ENCODE measurements around the gene BCOR.

Gene BCOR

DNA sequence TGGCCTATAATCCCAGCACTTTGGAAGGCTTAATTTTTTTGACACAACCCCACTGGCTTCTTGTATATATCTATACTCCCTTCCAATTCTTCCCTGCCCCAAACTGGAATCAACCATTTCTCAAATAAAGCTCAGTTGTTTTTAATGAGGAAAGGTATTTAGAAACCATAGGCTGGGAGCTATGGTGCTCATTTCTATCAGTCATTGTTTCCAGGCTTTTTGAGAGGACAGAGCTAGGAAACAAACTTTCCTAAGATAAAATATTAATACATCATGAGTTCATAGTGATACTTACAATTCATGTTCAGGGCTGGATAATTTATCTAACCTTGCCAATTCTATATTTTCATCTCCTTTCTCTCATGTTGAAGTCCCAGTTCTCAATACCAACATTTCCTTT, 50.3 kb downstream of the BCOR start:
- peaks cover 55% of the 10 kb centered on the region for H3K9me3 Mint-ChIP-seq
- peaks cover 73% of the 10 kb centered on the region for H3K36me3 Mint-ChIP-seq (ENCODE audit: low read depth)
- H3K27ac Mint-ChIP-seq, result no peak overlapping the region
- no peak overlapping the region for H3K4me3 Mint-ChIP-seq
- H3K4me1 Mint-ChIP-seq, result no peaks in the 10 kb centered on the region
- TF ChIP-seq, protein P1, sequence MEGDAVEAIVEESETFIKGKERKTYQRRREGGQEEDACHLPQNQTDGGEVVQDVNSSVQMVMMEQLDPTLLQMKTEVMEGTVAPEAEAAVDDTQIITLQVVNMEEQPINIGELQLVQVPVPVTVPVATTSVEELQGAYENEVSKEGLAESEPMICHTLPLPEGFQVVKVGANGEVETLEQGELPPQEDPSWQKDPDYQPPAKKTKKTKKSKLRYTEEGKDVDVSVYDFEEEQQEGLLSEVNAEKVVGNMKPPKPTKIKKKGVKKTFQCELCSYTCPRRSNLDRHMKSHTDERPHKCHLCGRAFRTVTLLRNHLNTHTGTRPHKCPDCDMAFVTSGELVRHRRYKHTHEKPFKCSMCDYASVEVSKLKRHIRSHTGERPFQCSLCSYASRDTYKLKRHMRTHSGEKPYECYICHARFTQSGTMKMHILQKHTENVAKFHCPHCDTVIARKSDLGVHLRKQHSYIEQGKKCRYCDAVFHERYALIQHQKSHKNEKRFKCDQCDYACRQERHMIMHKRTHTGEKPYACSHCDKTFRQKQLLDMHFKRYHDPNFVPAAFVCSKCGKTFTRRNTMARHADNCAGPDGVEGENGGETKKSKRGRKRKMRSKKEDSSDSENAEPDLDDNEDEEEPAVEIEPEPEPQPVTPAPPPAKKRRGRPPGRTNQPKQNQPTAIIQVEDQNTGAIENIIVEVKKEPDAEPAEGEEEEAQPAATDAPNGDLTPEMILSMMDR (IDR thresholded peaks at IDR 0.05; ENCODE audit: unreplicated experiment in 3 of 3), result no peak
- no peaks in the 10 kb centered on the region for H3K27me3 Mint-ChIP-seq (ENCODE audit: low read depth)

- H3K27me3 Mint-ChIP-seq (ENCODE audit: low read depth), result no peaks in the 10 kb centered on the region
- H3K4me1 Mint-ChIP-seq, result no peaks in the 10 kb centered on the region
- TF ChIP-seq, protein P1 (IDR thresholded peaks at IDR 0.05; ENCODE audit: unreplicated experiment in 3 of 3), result no peak
- H3K27ac Mint-ChIP-seq, result no peak overlapping the region
- H3K4me3 Mint-ChIP-seq, result no peak overlapping the region
- peaks cover 37% of the 10 kb centered on the region for H3K36me3 Mint-ChIP-seq (ENCODE audit: low read depth)
- H3K9me3 Mint-ChIP-seq, result peaks cover 25% of the 10 kb centered on the region
Measured at GRCh38 chrX:40043895-40044294, 53.9 kb downstream of the BCOR start.

DNA sequence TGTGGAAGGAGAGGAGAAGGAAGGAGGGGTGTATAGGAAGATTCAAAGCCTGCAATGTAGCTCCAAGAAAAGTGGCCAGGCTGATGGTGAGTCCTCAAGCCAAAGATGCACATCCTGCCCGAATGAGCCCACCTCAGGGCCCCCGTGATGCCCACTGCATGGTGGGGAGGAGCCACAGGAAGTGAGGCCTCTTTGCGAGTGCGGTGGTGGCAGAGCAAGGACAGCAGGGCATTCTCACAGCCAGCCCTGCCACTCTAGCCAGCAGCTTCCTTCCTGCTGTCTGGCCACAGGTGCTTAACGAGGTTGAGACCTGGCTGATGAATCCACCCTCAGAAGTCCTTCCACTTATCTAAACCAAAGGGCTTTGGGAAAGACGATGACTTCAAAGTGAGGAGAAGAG, 55.8 kb downstream of the BCOR start:
- H3K4me3 Mint-ChIP-seq, result no peak overlapping the region
- H3K4me1 Mint-ChIP-seq, result no peaks in the 10 kb centered on the region
- H3K36me3 Mint-ChIP-seq (ENCODE audit: low read depth), result peaks cover 19% of the 10 kb centered on the region
- H3K27me3 Mint-ChIP-seq (ENCODE audit: low read depth), result no peaks in the 10 kb centered on the region
- TF ChIP-seq, protein P1 (IDR thresholded peaks at IDR 0.05; ENCODE audit: unreplicated experiment in 3 of 3), result no peak
- peaks cover 15% of the 10 kb centered on the region for H3K9me3 Mint-ChIP-seq
- H3K27ac Mint-ChIP-seq, result no peak overlapping the region

DNA sequence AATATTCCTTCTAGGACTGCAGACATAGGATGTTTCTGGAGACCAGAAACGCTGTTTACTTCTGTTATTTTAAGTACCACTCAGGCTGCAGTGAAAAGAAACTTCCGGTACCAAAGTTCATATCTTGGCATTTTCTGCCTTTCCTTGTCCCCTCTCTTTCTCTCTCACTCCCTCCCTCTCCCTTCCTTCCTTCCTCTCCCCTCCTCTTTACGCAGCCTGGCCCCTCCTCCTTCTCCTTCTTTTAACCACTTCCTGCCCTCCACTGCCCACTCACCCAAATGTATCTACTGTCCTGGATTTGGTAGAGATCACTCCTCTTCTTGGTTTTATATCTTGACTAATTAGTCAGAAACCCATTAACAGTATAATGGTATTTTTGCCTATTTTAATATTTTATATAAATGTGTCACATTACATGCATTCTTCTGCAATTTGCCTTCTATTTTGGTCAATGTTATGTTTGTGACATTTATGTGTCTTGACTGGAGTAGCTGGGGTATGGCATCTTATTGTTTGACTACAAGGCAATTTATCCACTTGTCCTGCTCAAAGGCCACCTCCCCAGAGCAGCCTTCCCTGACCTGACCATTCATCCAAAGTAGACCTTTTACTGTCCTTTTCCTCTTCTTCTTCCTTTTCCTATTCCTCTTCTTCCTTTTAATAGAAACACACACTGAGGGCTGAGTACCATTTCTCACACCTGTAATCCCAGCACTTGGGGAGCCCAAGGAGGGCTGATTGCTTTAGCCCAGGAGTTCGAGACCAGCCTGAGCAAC, 56.9 kb downstream of the BCOR start:
- no peaks in the 10 kb centered on the region for H3K27me3 Mint-ChIP-seq (ENCODE audit: low read depth)
- peaks cover 10% of the 10 kb centered on the region for H3K9me3 Mint-ChIP-seq
- peak overlapping the region in 1 of 3 experiments; percentile 72 for H3K27ac Mint-ChIP-seq
- no peaks in the 10 kb centered on the region for H3K4me1 Mint-ChIP-seq
- TF ChIP-seq, protein P1 (IDR thresholded peaks at IDR 0.05; ENCODE audit: unreplicated experiment in 3 of 3), result no peak
- H3K4me3 Mint-ChIP-seq, result no peak overlapping the region
- peaks cover 10% of the 10 kb centered on the region for H3K36me3 Mint-ChIP-seq (ENCODE audit: low read depth)

- Mint-ChIP-seq H3K27me3 (ENCODE audit: low read depth) (no peaks in the 10 kb centered on the region), H3K4me3 (no peak overlapping the region), H3K4me1 (no peaks in the 10 kb centered on the region), H3K36me3 (ENCODE audit: low read depth) (peaks cover 8% of the 10 kb centered on the region), H3K9me3 (peaks cover 9% of the 10 kb centered on the region), H3K27ac (peak overlapping the region in 1 of 3 experiments; percentile 20)
- TF ChIP-seq, protein P1 (IDR thresholded peaks at IDR 0.05; ENCODE audit: unreplicated experiment in 3 of 3), result no peak
Measured at GRCh38 chrX:40039887-40040286, 57.9 kb downstream of the BCOR start.

DNA sequence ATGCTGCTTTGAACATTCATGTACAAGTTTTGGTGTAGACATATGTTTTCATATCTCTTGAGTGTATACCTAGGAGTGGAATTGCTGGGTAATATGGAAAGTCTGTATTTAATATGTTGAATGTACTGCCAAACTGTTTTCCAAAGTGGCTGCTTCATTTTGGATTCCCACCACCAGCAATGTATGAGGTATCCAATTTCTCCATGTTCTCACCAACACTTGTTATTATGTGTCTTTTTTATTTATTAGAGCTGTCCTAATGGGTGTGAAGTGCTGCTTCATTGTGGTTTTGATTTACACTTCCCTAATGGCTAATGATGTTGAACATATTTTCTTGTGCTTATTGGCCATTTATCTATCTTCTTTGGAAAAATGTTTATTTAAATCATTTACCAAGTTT, 60.4 kb downstream of the BCOR start:
- Mint-ChIP-seq H3K4me1 (no peaks in the 10 kb centered on the region), H3K27ac (no peak overlapping the region), H3K9me3 (peaks cover 3% of the 10 kb centered on the region), H3K36me3 (ENCODE audit: low read depth) (no peaks in the 10 kb centered on the region), H3K4me3 (no peak overlapping the region), H3K27me3 (ENCODE audit: low read depth) (peaks cover 3% of the 10 kb centered on the region)
- TF ChIP-seq, protein P1 (IDR thresholded peaks at IDR 0.05; ENCODE audit: unreplicated experiment in 3 of 3), result no peak

All from nephron (organoid).